GM18867 (cell line): Measurements from ENCODE around the gene MRPL12.

ENCODE experiments used
- ATAC-seq: cut with Tn5 transposase; IDR thresholded peaks from one replicate; pipeline ENCODE4 v1.9.1; 2021; ENCODE audit warnings: mild to moderate bottlenecking, moderate library complexity; ENCODE audit not compliant: unreplicated experiment

Gene MRPL12

DNA sequence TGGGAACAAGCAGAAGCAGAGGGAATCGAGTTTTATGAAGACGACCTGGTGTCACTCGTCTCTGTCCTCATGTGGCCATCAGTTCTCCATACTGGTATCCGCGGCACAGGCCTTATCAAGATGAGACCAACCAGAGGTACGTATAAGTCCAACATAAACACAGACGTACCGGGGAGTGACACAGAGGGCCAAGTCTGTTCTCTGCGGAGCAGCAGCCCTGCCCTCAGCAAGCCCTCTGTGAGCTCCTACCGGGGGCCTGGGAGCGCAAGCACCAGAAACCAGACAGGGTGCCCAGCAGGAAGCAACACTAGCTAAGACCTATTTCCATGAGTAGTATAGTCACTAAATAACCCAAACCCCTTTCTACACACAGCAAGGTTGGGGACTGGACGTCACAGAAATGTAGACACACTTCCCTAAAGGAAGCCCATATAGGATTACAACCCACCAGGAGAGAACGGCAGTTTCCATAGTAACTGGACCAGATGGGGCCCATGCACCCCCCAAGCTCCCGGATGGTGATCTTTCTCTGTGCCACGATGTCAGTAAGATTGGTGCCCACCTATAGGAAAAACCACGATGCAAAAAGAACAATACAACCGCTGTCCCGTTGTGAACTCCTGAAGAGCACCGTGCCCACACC lies 20.5 kb upstream of the MRPL12 start:
- ATAC-seq = no peak

DNA sequence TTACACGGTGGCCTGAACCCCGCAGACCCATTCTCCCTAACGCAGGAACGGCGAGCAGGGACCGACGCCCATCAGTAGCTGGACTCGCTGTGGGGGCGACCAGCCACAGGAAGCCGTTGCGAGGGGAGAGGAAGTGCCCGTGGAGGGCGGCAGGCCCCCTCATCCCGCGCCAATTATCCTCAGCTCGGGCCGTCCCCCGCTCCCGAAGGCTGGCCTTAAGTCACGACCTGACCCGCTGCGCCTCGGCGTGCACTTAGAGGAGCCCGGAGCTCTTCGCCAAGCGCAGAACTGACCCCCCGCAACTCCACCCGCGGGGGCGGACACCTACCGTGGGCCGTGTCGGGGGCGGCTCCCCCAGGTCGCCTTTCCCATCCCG lies 20.0 kb upstream of the MRPL12 start:
- peak; percentile 2 for ATAC-seq

DNA sequence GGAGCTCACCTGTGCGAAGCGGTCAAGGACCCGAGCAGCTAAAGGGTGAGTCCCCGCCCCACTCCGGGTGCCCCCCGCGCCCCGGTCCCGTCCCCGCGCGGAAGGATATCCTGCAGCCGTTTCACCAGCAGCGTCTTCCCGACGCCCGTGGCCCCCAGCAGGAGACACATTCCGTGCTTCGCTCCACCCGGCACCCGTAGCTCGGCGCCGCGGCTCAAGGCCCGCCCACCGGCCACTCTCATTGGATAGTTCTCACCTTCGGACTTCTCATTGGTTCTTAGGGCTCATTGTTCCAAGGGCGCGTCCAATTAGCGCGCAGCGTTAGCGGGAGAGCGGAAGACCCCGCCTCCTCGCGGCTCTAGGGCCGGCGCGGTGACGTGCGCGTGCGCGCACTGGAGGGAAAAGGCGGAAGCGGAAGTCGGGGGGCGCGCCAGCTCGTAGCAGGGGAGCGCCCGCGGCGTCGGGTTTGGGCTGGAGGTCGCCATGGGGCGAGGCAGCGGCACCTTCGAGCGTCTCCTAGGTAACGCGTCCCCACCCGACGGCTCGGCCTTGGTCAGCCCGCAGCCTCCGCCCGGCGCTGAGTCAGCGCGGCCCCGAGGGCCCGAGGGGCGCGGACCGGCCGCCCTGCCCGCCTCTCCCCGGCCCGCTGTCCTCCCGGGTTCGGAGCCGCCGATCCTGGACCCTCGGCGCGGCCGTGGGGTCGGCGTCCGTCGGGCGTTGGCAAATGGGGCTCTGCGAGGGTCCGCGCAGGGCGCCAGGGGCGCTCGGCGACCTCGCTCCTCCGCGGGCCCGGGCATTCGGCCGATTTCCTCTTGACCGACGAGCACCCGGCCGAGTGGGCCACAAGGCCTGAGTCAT lies 19.4 kb upstream of the MRPL12 start, which contains the start of the genes ARL16 and HGS:
TSS of gene ARL16 (minus strand) at position 214 of the 858 bp plus-strand sequence. CDS start at position 170, 44 bp downstream.
TSS of gene HGS (plus strand) at position 428 of the 858 bp plus-strand sequence. CDS start at position 484, 56 bp downstream.
- ATAC-seq = peak; percentile 90

DNA sequence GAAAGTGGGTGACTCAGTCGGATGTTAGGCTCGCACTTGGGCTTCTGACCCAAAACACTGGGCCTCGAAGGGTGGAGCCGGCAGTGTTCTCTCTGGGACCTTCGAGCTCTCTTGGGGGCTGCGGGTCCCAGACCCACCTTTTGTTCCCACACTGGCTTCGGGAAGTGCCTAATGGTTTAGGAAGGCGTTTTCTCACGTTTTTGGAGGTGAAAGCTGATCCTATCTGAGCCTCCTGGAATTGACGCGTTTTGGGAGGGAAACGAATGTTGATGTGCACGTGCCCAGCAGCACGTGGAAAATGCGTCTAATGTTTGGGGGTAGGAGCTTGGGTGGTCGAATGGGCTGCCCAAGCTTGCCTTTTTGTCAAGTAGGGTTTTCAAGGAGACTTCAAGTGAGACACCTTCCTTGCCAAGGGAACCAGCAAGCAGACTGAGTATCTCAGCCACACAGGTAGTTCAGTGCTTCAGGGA lies 18.7 kb upstream of the MRPL12 start:
- peak; percentile 5 for ATAC-seq

DNA sequence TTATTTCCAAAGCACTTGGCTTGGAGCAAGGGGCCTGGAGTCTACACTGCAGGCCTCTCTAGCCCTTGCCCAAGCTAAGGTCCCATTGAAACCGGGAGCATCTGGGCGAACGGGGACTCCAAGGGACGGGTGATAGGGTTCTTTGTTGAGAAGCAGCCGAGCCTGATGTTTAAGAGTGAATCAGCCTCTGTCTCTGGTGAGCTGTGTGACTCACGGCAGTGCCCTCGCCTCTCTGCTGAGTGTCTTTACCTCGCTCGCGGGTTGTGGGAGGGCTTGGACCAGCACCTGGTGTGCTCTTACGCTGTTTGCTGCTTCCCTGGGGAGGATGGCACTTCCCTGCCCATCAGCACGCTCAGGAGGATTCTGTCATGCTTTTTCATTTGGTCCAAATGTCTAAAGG lies 18.1 kb upstream of the MRPL12 start:
- ATAC-seq = no peak

DNA sequence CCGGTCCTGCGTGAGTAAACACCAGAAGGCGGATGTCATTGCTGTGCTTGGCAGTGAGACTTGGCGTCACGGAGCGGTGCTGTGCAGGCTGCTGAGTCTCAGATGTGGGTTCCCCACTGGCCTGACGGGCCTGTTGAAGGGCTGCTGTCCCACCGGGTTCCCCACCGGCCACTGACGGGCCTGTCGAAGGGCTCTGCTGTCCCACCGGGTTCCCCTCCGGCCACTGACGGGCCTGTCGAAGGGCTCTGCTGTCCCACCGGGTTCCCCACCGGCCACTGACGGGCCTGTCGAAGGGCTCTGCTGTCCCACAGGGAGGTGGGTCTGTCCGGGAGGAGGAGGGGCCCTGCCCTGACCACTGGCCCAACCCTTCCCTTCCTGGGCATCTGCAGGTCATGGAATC lies 16.6 kb upstream of the MRPL12 start:
- no peak for ATAC-seq

DNA sequence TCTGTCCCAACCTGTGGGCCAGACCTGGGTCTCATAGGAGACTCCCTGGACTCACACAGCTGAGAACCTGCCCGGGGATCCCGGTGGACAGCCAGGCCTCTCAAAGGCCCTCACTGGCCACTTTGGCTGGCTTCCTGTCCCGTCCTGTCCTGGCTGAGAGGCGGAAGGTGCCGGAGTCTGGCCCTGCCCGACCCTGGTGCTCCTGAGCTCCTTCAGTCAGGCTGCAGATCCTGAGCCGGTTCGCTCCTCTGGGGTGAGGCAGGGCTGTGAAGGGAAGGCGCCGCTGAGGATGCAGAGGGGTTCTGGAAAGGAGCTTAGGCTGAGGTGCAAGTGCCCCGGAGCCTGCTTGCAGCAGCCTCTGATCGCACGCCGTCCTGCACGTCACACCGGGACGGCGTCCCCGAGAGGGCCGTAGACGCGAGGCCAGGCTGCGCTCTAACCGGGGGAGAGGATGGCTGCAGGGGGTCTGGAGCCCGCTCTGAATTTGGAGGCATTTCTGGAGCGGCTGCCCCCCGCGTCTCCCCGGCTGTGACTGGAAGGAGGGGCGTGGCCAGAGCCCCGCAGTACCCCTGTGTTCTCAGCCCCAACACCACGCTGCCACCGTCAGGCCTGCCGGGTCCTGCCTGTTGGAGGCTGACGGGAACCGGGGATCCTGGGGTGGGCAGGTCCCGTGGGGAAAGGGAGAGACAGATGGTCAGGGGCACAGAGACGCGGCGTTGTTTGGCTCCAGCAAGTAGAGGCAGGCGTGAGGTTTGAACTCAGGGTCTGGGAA lies 15.2 kb upstream of the MRPL12 start:
- no peak for ATAC-seq

DNA sequence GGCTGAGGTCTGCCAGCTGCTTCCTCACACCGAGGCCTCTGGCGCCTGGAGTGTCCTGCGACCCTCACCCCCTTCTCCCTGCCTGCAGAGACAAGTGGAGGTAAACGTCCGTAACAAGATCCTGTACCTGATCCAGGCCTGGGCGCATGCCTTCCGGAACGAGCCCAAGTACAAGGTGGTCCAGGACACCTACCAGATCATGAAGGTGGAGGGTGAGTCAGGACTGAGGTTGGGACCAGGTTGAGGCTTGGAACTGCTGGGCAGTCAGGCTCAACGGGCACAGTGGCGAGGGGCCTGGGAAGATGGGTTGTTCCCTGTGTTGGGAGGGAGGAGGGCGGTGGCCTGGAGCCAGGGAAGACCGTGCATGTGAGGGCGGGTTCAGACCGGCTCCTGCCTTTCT lies 14.6 kb upstream of the MRPL12 start:
- ATAC-seq = no peak

DNA sequence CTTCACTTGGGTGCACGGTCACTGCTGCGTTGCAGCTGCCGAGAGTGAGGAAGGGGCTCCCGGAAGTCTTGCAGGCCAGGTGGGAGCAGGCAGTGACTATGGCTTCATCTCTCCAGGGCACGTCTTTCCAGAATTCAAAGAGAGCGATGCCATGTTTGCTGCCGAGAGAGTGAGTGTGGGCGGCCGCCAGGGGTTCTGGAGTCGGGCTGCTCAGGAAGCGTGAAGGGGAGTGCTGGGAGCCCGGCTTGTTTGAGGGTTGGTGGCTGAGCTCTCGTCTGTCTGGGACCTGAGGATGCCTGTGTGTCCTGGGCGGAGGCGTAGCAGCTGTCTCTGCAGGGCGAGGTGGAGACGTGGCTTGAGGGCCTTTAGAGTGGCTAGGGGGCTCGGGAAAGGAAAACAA lies 13.1 kb upstream of the MRPL12 start:
- no peak for ATAC-seq

DNA sequence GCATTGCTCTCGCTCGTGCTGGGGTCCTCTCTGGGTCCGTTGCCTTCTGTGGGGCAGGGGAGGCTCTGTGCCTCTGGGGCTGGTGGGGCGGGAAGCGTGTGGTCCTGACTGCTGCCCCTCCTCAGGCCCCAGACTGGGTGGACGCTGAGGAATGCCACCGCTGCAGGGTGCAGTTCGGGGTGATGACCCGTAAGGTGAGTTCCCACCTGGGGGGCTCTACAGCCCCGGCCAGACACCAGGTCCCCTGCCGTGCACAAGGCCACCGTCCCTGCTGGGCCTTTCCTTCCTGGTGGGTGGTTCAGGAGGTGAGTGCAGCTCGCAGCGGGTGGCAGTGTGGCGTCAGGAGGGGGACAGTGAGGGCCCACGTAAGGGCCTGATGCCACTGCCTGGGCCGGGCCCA lies 12.6 kb upstream of the MRPL12 start:
- no peak for ATAC-seq

DNA sequence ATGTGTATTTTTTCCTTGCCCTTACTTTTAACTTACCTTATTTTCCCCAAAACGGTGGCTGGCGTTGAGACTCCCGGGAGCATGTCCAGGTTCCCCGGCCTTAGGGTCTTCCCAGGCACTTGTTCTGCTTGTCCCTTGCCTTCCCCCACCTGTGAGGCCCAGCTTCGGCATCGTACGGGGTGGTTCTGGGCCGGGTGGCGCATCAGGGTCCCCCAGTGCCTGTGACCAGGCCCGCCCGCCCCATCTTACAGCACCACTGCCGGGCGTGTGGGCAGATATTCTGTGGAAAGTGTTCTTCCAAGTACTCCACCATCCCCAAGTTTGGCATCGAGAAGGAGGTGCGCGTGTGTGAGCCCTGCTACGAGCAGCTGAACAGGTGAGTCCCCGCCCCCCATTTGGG lies 12.0 kb upstream of the MRPL12 start:
- no peak for ATAC-seq

DNA sequence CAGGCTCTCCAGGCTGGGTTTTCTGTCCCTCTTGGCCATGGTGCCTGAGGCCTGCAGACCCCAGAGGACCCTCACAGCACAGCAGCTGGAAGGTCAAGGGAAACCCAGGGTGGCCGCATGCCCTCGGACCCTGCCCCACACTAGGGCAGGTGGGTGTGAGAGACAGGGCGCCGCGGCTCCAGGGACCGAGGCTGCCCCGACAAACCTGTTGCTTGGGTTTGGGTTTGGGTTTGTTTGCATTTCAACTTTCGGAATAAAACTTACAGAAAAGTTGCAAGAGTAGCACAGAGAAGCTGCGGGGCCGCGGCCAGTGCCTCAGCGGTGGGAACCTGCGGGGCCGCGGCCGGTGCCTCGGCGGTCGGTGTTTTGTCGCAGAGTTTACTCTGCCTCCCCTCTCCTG lies 11.6 kb upstream of the MRPL12 start:
- ATAC-seq = no peak

DNA sequence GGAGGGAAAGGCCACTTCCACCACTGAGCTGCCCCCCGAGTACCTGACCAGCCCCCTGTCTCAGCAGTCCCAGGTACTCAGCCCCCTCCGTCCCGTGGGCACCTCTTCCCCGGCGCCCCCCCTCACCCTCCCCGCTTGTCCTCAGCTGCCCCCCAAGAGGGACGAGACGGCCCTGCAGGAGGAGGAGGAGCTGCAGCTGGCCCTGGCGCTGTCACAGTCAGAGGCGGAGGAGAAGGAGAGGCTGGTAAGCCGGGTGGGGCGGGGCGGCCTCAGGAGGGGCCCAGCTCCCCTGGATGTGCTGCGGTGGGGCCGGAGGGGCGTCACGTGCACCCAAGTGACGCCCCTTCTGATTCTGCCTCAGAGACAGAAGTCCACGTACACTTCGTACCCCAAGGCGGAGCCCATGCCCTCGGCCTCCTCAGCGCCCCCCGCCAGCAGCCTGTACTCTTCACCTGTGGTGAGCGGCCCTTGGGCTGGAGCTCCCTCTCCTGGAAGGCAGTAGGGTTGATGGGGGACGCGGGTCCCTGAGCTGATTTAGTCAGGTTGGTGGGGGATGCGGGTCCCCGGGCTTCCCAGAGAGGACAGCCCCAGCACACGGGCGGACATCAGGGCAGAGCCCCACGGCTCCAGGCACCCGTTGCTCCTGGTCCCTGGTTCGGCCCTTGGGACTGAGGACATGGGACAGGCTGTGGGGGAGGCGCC lies 9.5 kb upstream of the MRPL12 start:
- no peak for ATAC-seq

DNA sequence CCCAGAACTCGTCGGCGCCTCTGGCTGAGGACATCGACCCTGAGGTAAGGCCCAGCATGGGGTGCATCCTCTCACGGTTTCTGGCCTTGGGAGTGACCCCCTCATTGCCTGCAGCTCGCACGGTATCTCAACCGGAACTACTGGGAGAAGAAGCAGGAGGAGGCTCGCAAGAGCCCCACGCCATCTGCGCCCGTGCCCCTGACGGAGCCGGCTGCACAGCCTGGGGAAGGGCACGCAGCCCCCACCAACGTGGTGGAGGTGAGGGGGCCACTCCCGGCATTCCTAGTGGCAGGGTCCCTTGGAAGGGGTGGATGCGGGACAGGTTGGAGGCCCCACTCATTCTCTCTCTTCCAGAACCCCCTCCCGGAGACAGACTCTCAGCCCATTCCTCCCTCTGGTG lies 8.4 kb upstream of the MRPL12 start:
- ATAC-seq = no peak

DNA sequence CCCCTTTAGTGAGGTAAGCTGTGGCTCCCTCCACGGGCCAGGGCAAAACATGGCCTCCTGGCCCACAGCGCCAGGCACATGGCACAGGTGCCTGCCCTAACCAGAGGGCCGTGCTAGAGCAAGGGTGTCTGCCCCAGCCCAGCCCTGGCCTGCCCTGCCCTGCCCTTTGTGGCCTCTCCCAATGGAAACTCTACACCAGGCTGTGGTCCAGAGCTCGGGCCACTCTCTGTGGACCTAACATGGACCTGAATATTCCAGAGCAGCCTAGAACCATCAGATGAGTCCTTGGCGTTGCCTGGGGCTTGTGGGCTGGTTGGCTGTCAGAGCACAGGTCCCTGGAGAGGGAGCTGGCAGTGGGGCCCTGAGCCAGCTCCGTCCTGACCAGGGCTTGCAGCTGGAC lies 8.0 kb upstream of the MRPL12 start:
- no peak for ATAC-seq

DNA sequence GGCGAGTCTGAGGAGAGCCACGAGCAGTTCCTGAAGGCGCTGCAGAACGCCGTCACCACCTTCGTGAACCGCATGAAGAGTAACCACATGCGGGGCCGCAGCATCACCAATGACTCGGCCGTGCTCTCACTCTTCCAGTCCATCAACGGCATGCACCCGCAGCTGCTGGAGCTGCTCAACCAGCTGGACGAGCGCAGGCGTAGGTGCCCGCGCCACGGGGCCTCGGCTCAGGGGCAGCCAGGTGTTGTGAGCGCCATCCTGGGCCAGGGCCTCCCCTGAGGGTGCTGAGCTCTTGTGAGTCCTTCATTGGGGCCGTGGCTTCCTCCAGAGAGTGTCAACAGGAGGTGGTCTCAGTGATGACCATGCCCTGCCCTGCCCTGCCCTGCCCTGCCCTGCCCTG lies 7.4 kb upstream of the MRPL12 start:
- ATAC-seq = no peak

DNA sequence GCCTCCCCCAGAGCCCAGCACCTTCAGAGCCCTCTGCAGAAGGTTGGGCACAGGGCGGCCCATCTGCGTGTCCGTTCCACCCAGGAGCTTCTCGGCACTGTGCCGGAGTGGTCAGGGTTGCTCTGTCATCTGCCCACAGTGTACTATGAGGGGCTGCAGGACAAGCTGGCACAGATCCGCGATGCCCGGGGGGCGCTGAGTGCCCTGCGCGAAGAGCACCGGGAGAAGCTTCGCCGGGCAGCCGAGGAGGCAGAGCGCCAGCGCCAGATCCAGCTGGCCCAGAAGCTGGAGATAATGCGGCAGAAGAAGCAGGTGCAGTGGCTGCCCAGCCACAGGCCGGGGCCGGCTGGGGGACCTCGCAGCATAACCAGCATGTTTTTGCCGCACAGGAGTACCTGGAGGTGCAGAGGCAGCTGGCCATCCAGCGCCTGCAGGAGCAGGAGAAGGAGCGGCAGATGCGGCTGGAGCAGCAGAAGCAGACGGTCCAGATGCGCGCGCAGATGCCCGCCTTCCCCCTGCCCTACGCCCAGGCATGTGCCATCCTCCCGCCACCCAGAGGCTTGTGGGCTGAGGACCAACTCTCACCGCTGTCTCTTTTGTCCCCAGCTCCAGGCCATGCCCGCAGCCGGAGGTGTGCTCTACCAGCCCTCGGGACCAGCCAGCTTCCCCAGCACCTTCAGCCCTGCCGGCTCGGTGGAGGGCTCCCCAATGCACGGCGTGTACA lies 6.8 kb upstream of the MRPL12 start:
- ATAC-seq = no peak

DNA sequence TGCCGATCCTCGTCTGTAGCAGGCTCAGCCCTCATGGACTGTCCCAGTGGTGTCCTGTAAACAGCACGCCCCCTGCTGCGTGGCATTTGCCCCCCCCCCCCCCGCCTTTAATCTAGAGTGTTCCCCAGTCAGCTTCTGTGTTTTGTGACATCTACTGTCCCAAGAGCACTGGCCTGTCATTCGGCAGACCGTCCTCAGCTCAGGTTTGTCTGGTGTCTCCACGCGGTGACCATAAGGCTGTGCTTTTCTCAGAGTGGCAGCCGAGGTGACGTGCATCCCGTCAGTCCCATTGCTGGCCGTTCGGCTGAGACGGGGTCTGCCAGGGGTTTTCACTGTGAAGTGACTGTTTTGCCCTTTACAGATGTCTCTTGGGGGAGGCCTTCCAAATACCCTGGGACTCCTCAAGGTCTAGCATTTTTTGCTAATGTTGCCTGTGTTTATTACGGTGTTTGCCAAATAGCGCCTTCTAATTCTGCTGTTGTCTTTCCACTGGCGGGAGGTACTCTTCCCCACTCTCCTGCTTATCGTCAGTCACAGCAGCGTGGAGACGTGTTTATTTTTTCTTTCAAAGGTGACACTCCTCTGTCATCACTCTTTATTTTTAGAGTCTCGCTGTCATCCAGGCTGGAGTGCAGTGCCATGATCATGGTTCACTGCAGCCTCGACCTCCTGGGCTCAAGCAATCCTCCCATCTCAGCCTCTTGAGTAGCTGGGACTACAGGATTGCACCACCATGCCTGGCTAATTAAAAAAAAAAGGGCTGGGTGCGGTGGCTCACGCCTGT lies 5.7 kb upstream of the MRPL12 start:
- no peak for ATAC-seq
